ENCODE data around the gene KIF26B. TPM values are rescaled to one million over a fixed set of nuclear protein-coding genes. Genes with fewer than 3 reads are reported as not detected.
"Not testable (repeated sequence)": the region's sequence is repeated elsewhere in the genome, so short reads cannot be mapped to it uniquely, and the experiment has no call there.

Gene KIF26B
- polyA plus RNA-seq, 6 donors from 2014 or later: 0.01 to 0.04 TPM; not detected in 4

DNA sequence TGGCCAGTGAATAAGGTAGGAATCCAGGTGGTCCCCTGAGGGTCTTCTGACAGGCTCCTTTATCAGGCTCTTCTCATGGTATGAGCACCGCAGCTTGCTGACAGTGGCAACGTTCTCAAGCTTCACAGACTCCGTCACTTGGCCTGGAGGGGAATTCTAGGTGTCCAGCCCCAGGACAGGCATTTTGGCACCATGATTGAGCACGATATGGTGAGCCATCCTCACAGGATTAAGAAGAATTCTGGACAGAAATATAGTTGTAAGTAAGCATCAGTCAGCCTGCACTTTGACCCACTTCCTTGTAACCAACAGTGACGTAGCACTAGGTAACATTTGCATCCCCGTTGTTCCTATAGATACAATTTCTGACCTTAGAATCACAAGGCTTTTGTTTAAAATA, 30.5 kb upstream of the KIF26B start:
- no peak for ATAC-seq (ENCODE audit: low read depth in 2 of 2)
- H3K27ac Mint-ChIP-seq: no peak overlapping the region
- H3K36me3 Mint-ChIP-seq: peaks cover 0 to 8% of the 10 kb centered on the region in 2 donors
- peaks cover 0 to 2% (median 0%) of the 10 kb centered on the region in 7 donors for H3K9me3 Mint-ChIP-seq
- peaks cover 4 to 19% (median 13%) of the 10 kb centered on the region in 3 donors for H3K27me3 Mint-ChIP-seq
- H3K4me1 Mint-ChIP-seq: peaks cover 0 to 5% (median 0%) of the 10 kb centered on the region in 3 donors
- no peak for DNase-seq
- H3K4me3 Mint-ChIP-seq: no peak overlapping the region

DNA sequence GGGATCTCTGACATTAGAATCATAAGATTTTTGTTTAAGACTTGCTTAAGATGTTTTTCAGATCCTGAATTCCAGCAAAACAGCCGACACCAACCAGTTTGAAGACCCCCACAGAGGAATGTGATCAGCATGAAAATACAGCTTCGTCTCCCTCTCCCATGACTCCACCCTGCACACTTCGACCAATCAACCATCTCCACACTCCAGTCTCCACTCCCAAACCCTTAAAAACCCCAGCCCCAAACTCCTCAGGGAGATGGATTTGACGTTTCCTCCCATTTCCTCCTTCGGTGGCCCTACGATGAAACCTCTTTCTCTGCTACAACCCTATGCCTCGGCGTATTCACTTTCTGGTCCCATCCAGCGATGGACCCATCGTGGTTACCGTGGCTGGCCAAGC, 30.1 kb upstream of the KIF26B start:
- peaks cover 0 to 5% (median 0%) of the 10 kb centered on the region in 3 donors for H3K4me1 Mint-ChIP-seq
- H3K4me3 Mint-ChIP-seq: peak overlapping the region in 1 of 8 donors; percentile 9
- H3K36me3 Mint-ChIP-seq: peaks cover 0 to 8% of the 10 kb centered on the region in 2 donors
- ATAC-seq (ENCODE audit: low read depth in 2 of 2) (no peak), DNase-seq (no peak)
- H3K27ac Mint-ChIP-seq: no peak overlapping the region
- peaks cover 4 to 23% (median 16%) of the 10 kb centered on the region in 3 donors for H3K27me3 Mint-ChIP-seq
- peaks cover 0 to 2% (median 0%) of the 10 kb centered on the region in 7 donors for H3K9me3 Mint-ChIP-seq

GRCh38 chr1:245126530-245126929, 28.3 kb upstream of the KIF26B start:
- ATAC-seq (ENCODE audit: low read depth in 2 of 2) (no peak), DNase-seq (no peak)
- Mint-ChIP-seq H3K4me1 (peaks cover 0 to 5% (median 0%) of the 10 kb centered on the region in 3 donors), H3K4me3 (no peak overlapping the region), H3K9me3 (peaks cover 0 to 2% (median 0%) of the 10 kb centered on the region in 7 donors), H3K27ac (peak overlapping the region in 1 of 6 donors; percentile 25), H3K27me3 (peaks cover 8 to 40% (median 26%) of the 10 kb centered on the region in 3 donors), H3K36me3 (peaks cover 0 to 8% of the 10 kb centered on the region in 2 donors)

- no peak overlapping the region for H3K4me3 Mint-ChIP-seq
- ATAC-seq (ENCODE audit: low read depth in 2 of 2) (no peak), DNase-seq (no peak)
- peaks cover 0 to 8% of the 10 kb centered on the region in 2 donors for H3K36me3 Mint-ChIP-seq
- H3K9me3 Mint-ChIP-seq: peaks cover 0 to 4% (median 0%) of the 10 kb centered on the region in 7 donors
- peak overlapping the region in 2 of 6 donors; percentile 51 to 72 for H3K27ac Mint-ChIP-seq
- H3K4me1 Mint-ChIP-seq: peaks cover 0 to 5% (median 0%) of the 10 kb centered on the region in 3 donors
- H3K27me3 Mint-ChIP-seq: peaks cover 13 to 48% (median 43%) of the 10 kb centered on the region in 3 donors
These were observed 26.2 kb upstream of the KIF26B start for GRCh38 chr1:245128381-245129101.

- Mint-ChIP-seq H3K27ac (peak overlapping the region in 1 of 6 donors; percentile 33), H3K36me3 (peaks cover 0 to 8% of the 10 kb centered on the region in 2 donors), H3K4me3 (no peak overlapping the region), H3K27me3 (peaks cover 13 to 51% (median 47%) of the 10 kb centered on the region in 3 donors), H3K4me1 (peaks cover 0 to 5% (median 0%) of the 10 kb centered on the region in 3 donors), H3K9me3 (peaks cover 0 to 7% (median 0%) of the 10 kb centered on the region in 7 donors)
- DNase-seq (no peak), ATAC-seq (ENCODE audit: low read depth in 2 of 2) (no peak)
These were observed 25.2 kb upstream of the KIF26B start for GRCh38 chr1:245129319-245130240.

DNA sequence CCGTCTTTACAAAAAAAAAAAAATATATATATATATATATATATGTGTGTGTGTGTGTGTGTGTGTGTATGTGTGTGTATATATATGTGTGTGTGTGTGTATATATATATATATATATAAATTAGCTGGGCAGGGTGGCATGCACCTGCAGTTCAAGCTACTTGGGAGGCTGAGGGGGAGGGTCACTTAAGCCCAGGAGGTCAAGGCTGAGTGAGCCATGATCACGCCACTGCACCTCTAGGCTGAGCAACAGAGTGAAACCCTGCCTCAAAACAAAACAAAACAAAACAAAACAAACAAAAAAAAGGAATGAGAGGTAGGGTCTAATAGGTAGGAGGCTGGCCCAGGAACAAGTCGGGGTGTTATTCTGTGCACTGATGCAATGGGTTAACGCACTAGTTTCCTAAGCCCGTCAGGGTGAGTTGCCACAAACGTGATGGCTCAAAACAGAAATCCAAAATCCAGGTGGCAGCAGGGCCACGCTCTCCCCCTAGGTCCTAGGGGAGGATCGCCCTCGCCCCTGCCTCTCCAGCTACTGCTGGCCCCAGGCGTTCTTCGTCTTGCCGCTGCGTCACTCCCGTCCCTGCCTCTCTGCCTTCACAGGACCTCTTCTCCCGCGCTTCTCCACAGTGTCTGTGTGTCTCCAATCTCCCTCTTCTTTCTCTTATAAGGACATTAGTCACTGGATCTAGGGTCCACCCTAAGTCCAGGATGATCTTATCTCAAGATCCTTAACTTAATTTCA, 24.3 kb upstream of the KIF26B start:
- H3K4me1 Mint-ChIP-seq; DNase-seq; H3K9me3 Mint-ChIP-seq; H3K4me3 Mint-ChIP-seq; H3K36me3 Mint-ChIP-seq; ATAC-seq (ENCODE audit: low read depth in 2 of 2): not testable (repeated sequence)
- Mint-ChIP-seq H3K27ac (peak overlapping the region in 1 of 6 donors; percentile 72), H3K27me3 (peaks cover 13 to 54% (median 48%) of the 10 kb centered on the region in 3 donors)

DNA sequence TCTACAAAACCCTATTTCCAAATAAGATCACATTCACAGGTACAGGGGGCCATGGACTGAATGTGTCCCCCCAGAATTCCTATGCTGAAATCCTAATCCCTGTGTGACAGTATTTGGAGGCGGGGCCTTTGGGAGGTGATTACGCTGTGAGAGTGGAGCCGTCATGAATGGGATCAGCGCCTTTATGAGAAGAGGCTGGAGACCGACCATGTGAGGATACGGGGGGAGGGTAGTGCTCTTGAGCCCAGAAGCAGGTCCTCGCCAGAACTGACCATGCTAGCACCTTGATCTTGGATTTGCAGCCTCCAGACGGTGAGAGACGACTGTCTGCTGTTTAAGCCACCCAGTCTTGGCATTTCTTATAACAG, 23.8 kb upstream of the KIF26B start:
- ATAC-seq (ENCODE audit: low read depth in 2 of 2) (no peak), DNase-seq (no peak)
- H3K4me3 Mint-ChIP-seq: no peak overlapping the region
- H3K27me3 Mint-ChIP-seq: peaks cover 13 to 54% (median 48%) of the 10 kb centered on the region in 3 donors
- H3K36me3 Mint-ChIP-seq: no peaks in the 10 kb centered on the region
- H3K9me3 Mint-ChIP-seq: peaks cover 0 to 6% (median 0%) of the 10 kb centered on the region in 7 donors
- no peaks in the 10 kb centered on the region for H3K4me1 Mint-ChIP-seq
- peak overlapping the region in 1 of 6 donors; percentile 72 for H3K27ac Mint-ChIP-seq

GRCh38 chr1:245132771-245133170, 22.0 kb upstream of the KIF26B start:
- H3K27ac Mint-ChIP-seq: peak overlapping the region in 1 of 6 donors; percentile 0
- H3K4me1 Mint-ChIP-seq: no peaks in the 10 kb centered on the region
- DNase-seq (no peak), ATAC-seq (ENCODE audit: low read depth in 2 of 2) (no peak)
- H3K9me3 Mint-ChIP-seq: peaks cover 0 to 6% (median 0%) of the 10 kb centered on the region in 7 donors
- no peak overlapping the region for H3K4me3 Mint-ChIP-seq
- H3K36me3 Mint-ChIP-seq: no peaks in the 10 kb centered on the region
- H3K27me3 Mint-ChIP-seq: peaks cover 13 to 57% (median 54%) of the 10 kb centered on the region in 3 donors

DNA sequence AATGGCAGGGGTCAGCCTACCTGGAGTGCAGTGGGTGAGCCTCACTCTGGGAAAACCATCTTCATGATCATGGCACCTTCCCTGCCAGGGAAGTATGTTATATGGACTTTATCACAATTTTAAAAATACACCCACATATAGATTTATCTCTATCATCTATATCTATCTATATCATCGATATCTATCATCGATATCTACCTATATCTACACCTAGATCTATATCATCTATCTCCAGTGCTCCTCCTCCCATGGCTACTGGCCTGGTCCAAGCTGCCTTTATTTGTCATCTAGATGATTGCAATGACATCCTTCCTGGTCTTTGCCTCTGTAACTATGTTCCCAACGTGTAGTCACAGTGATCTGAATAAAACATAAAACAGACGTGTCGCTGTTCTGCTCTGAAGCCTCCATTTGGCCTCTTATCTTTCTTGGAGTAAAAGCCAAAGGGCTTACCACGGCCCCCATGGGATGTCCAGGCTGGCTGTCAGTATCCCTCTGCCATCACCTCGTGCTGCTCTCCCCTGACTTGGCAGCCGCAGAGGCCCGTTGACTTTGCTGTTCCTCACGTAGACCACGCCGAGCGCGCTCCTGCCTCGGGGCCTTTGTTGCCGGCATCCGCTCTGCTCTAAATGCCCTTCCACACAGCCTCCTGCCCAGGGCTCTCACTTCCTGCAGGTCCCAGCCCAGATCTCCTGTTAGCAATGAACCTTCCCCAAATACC, 20.6 kb upstream of the KIF26B start:
- H3K4me3 Mint-ChIP-seq: no peak overlapping the region
- peaks cover 0 to 6% (median 0%) of the 10 kb centered on the region in 7 donors for H3K9me3 Mint-ChIP-seq
- ATAC-seq (ENCODE audit: low read depth in 2 of 2) (no peak), DNase-seq (no peak)
- H3K27me3 Mint-ChIP-seq: peaks cover 9 to 56% (median 41%) of the 10 kb centered on the region in 3 donors
- H3K27ac Mint-ChIP-seq: no peak overlapping the region
- H3K36me3 Mint-ChIP-seq: no peaks in the 10 kb centered on the region
- no peaks in the 10 kb centered on the region for H3K4me1 Mint-ChIP-seq

DNA sequence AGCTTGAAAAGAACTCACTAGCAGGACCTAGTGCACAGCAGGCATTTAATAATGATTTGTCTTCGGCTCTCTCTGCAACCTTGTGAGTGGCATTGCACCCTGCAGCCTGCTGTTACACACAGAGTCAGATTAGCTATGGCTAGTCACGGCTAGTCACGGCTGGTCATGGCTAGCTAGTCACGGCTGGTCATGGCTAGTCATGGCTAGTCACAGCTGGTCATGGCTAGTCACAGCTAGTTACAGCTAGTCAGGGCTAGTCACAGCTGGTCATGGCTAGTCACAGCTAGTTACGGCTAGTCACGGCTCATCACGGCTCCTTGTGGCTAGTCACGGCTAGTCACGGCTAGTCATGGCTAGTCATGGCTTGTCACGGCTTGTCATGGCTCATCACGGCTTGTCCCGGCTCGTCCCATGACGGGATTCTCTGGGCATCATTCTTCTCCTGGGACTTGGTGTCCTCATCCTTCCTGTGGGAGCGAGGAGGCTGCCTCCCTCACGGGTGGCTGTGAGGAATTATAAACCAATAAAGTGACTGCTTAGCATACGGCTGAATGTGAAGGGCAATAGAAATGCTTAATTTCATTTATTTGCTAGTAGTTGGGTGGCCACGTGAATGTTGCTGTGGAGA, 12.5 kb upstream of the KIF26B start:
- H3K27ac Mint-ChIP-seq: no peak overlapping the region
- no peak overlapping the region for H3K4me3 Mint-ChIP-seq
- peaks cover 0 to 4% (median 0%) of the 10 kb centered on the region in 7 donors for H3K9me3 Mint-ChIP-seq
- H3K27me3 Mint-ChIP-seq: peaks cover 21 to 35% (median 30%) of the 10 kb centered on the region in 3 donors
- DNase-seq (no peak), ATAC-seq (ENCODE audit: low read depth in 2 of 2) (no peak)
- H3K4me1 Mint-ChIP-seq: peaks cover 0 to 3% (median 0%) of the 10 kb centered on the region in 3 donors
- H3K36me3 Mint-ChIP-seq: no peaks in the 10 kb centered on the region

DNA sequence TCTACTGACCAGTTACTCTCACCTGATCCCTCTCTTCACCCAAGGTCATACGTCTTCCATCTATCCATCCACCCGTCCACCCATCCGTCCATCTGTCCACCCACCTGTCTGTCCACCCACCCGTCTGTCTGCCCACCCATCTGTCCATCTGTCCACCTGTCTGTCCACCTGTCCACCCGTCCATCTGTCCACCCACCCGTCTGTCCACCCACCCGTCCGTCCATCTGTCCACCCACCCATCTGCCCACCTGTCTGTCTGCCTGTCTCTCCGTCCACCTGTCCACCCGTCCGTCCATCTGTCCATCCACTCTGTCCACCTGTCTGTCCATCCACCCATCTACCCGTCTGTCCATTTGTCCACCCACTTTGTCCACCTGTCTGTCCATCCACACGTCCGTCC, 11.8 kb upstream of the KIF26B start:
- DNase-seq: no peak
- Mint-ChIP-seq H3K36me3 (no peaks in the 10 kb centered on the region), H3K4me1 (peaks cover 0 to 3% (median 0%) of the 10 kb centered on the region in 3 donors), H3K27me3 (peaks cover 21 to 28% (median 26%) of the 10 kb centered on the region in 3 donors), H3K9me3 (peaks cover 0 to 4% (median 0%) of the 10 kb centered on the region in 7 donors), H3K4me3 (no peak overlapping the region), H3K27ac (no peak overlapping the region)
- no peak for ATAC-seq (ENCODE audit: low read depth in 2 of 2)

GRCh38 chr1:245143849-245144248, 10.9 kb upstream of the KIF26B start:
- H3K36me3 Mint-ChIP-seq: no peaks in the 10 kb centered on the region
- no peak overlapping the region for H3K4me3 Mint-ChIP-seq
- peak overlapping the region in 2 of 6 donors; percentile 13 to 16 for H3K27ac Mint-ChIP-seq
- ATAC-seq (ENCODE audit: low read depth in 2 of 2): no peak
- H3K9me3 Mint-ChIP-seq: peaks cover 0 to 4% (median 0%) of the 10 kb centered on the region in 7 donors
- no peak for DNase-seq
- peaks cover 0 to 3% (median 0%) of the 10 kb centered on the region in 3 donors for H3K4me1 Mint-ChIP-seq
- H3K27me3 Mint-ChIP-seq: peaks cover 26 to 34% (median 29%) of the 10 kb centered on the region in 3 donors

All from naive B cell (primary cell).